ENCODE measurements around the gene ZNF385A. TPM values are rescaled to one million over a fixed set of nuclear protein-coding genes. Genes with fewer than 3 reads are reported as not detected.

Gene ZNF385A
- total RNA-seq, 1 experiment from 2014 or later, result 5.9 TPM

DNA sequence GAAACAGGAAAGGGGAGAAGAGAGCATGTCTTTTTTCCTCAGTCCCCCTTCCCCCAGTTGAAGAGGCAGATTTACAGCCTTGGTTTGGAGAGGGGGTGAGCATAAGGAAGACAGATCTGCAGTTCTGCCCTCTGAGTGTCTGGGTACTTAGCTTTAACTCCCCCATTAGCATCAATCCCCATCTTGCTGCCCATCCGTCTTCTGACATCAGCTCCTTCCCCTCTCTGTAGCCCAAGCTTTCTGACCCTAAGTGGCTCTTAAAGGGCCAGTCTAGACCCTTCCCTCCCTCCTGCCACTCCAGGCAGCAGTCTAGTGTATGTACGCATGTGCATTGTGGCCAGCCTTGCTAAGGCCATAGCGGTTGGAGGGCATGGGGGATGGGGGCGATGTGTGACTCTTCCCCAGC lies 27.6 kb downstream of the ZNF385A start:
- ChIA-PET CTCF (interaction anchor here (2.0 kb wide), 1 partner anchor 21 kb away, joined by 6 read pairs; no protein-coding TSS in a partner anchor), POLR2A (no interaction called here)
- no peaks in the 10 kb centered on the region for H3K9me3 ChIP-seq (ENCODE audit: control insufficient read depth, insufficient read depth, low read depth, low read length)
- TF ChIP-seq, protein P1, sequence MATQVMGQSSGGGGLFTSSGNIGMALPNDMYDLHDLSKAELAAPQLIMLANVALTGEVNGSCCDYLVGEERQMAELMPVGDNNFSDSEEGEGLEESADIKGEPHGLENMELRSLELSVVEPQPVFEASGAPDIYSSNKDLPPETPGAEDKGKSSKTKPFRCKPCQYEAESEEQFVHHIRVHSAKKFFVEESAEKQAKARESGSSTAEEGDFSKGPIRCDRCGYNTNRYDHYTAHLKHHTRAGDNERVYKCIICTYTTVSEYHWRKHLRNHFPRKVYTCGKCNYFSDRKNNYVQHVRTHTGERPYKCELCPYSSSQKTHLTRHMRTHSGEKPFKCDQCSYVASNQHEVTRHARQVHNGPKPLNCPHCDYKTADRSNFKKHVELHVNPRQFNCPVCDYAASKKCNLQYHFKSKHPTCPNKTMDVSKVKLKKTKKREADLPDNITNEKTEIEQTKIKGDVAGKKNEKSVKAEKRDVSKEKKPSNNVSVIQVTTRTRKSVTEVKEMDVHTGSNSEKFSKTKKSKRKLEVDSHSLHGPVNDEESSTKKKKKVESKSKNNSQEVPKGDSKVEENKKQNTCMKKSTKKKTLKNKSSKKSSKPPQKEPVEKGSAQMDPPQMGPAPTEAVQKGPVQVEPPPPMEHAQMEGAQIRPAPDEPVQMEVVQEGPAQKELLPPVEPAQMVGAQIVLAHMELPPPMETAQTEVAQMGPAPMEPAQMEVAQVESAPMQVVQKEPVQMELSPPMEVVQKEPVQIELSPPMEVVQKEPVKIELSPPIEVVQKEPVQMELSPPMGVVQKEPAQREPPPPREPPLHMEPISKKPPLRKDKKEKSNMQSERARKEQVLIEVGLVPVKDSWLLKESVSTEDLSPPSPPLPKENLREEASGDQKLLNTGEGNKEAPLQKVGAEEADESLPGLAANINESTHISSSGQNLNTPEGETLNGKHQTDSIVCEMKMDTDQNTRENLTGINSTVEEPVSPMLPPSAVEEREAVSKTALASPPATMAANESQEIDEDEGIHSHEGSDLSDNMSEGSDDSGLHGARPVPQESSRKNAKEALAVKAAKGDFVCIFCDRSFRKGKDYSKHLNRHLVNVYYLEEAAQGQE (IDR thresholded peaks at IDR 0.05; ENCODE audit: insufficient read depth in 1 of 2, low read depth in 2 of 2, low read length in 1 of 2), result no peak
- TF ChIP-seq POLR2AphosphoS5 (IDR thresholded peaks at IDR 0.05; ENCODE audit: low read depth, low read length) (no peak), SIN3A (IDR thresholded peaks at IDR 0.05; ENCODE audit: borderline replicate concordance, insufficient read depth, low read depth, low read length) (no peak), CTCF (IDR thresholded peaks at IDR 0.05) (no peak), TCF7L2 (IDR thresholded peaks at IDR 0.05; ENCODE audit: low read depth, low read length) (no peak)
- DNase-seq (ENCODE audit: low read depth, low spot score) (no peak), ATAC-seq (no peak)
- no peaks in the 10 kb centered on the region for H3K27me3 ChIP-seq (ENCODE audit: control insufficient read depth, insufficient read depth, low read length)
- intact Hi-C loops (cut with micrococcal nuclease; ENCODE audit: unreplicated experiment), result no loop called here
- H3K36me3 ChIP-seq (ENCODE audit: control insufficient read depth, insufficient read depth, low read length), result no peaks in the 10 kb centered on the region; the same call in 1 of the 2 replicates
- in situ Hi-C loops (cut with HindIII; ENCODE audit: low pct_unique_long_range_greater_than_20kb, low sequenced_read_pairs), result no loop called here
- no peak overlapping the region for H3K27ac ChIP-seq (ENCODE audit: low read length)
- peaks cover 37% of the 10 kb centered on the region for H3K4me1 ChIP-seq (ENCODE audit: control insufficient read depth, insufficient read depth, low read length)
- no TSS peak for BruUV-seq (replicated peaks)
- H3K4me3 ChIP-seq (ENCODE audit: low read depth in 2 of 2, low read length in 2 of 2), result no peak overlapping the region

- no peak for DNase-seq (ENCODE audit: low read depth, low spot score)
- TF ChIP-seq POLR2AphosphoS5 (IDR thresholded peaks at IDR 0.05; ENCODE audit: low read depth, low read length) (no peak), CTCF (IDR thresholded peaks at IDR 0.05) (no peak), TCF7L2 (IDR thresholded peaks at IDR 0.05; ENCODE audit: low read depth, low read length) (no peak), SIN3A (IDR thresholded peaks at IDR 0.05; ENCODE audit: borderline replicate concordance, insufficient read depth, low read depth, low read length) (no peak)
- TF ChIP-seq, protein P1 (IDR thresholded peaks at IDR 0.05; ENCODE audit: insufficient read depth in 1 of 2, low read depth in 2 of 2, low read length in 1 of 2), result no peak
- Histone ChIP-seq H3K4me1 (ENCODE audit: control insufficient read depth, insufficient read depth, low read length) (peaks cover 37% of the 10 kb centered on the region), H3K27me3 (ENCODE audit: control insufficient read depth, insufficient read depth, low read length) (no peaks in the 10 kb centered on the region), H3K27ac (ENCODE audit: low read length) (no peak overlapping the region), H3K36me3 (ENCODE audit: control insufficient read depth, insufficient read depth, low read length) (no peaks in the 10 kb centered on the region; the same call in 1 of the 2 replicates), H3K4me3 (ENCODE audit: low read depth in 2 of 2, low read length in 2 of 2) (no peak overlapping the region), H3K9me3 (ENCODE audit: control insufficient read depth, insufficient read depth, low read depth, low read length) (no peaks in the 10 kb centered on the region)
- no TSS peak for BruUV-seq (replicated peaks)
- in situ Hi-C loops (cut with HindIII; ENCODE audit: low pct_unique_long_range_greater_than_20kb, low sequenced_read_pairs) (no loop called here), intact Hi-C loops (cut with micrococcal nuclease; ENCODE audit: unreplicated experiment) (no loop called here)
- no peak for ATAC-seq
- ChIA-PET CTCF (interaction anchor here (0.5 kb wide), 1 partner anchor 104 kb away, joined by 7 read pairs; no protein-coding TSS in a partner anchor), POLR2A (no interaction called here)
Measured at GRCh38 chr12:54356228-54356627, 28.3 kb downstream of the ZNF385A start.

All from Panc1 (cell line).